GM12874 (cell line): ENCODE data around the gene APOM.

Source experiments
- TF ChIP-seq, protein P1 (sequence below): IDR thresholded peaks from 2 replicates; pipeline ENCODE4 v1.5.1; 2011; ENCODE audit warnings: low read depth, mild to moderate bottlenecking, control low read depth, low read length, moderate library complexity; ENCODE audit not compliant: insufficient read depth

Gene APOM

DNA sequence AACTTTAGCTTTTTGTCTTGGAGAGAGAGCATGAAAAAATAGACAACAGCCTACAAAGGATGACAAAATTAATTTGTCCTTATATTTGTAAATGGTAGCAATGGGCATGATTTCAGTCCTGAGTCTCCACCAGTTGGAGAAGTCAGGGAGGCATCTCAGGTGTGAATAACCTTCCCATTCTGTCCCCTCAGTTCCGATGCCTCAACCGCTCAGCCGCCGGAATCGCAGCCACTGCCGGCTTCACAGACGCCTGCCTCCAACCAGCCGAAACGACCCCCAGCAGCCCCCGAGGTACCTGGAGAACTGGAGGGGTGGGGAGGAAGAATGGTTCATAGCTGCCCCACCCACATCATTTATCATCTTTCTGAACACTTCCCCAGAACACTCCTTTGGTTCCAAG lies 31.6 kb upstream of the APOM start:
- TF ChIP-seq, protein P1, sequence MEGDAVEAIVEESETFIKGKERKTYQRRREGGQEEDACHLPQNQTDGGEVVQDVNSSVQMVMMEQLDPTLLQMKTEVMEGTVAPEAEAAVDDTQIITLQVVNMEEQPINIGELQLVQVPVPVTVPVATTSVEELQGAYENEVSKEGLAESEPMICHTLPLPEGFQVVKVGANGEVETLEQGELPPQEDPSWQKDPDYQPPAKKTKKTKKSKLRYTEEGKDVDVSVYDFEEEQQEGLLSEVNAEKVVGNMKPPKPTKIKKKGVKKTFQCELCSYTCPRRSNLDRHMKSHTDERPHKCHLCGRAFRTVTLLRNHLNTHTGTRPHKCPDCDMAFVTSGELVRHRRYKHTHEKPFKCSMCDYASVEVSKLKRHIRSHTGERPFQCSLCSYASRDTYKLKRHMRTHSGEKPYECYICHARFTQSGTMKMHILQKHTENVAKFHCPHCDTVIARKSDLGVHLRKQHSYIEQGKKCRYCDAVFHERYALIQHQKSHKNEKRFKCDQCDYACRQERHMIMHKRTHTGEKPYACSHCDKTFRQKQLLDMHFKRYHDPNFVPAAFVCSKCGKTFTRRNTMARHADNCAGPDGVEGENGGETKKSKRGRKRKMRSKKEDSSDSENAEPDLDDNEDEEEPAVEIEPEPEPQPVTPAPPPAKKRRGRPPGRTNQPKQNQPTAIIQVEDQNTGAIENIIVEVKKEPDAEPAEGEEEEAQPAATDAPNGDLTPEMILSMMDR = no peak

DNA sequence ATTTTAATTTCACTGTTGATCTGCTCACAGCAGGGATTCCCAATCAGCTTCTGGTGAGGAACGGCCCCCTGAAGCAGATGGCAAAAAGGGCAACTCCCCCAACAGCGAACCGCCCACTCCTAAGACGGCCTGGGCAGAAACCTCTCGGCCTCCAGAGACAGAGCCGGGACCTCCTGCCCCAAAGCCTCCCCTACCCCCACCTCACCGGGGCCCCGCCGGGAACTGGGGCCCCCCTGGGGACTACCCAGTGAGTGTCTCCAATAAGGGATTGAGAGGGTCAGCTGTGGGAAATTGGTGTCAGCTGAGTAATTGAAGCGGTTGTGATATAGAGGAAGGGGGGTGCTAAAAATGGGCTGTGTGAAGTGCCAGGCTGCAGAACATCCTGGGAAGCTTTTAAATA lies 28.7 kb upstream of the APOM start:
- TF ChIP-seq, protein P1 = no peak

DNA sequence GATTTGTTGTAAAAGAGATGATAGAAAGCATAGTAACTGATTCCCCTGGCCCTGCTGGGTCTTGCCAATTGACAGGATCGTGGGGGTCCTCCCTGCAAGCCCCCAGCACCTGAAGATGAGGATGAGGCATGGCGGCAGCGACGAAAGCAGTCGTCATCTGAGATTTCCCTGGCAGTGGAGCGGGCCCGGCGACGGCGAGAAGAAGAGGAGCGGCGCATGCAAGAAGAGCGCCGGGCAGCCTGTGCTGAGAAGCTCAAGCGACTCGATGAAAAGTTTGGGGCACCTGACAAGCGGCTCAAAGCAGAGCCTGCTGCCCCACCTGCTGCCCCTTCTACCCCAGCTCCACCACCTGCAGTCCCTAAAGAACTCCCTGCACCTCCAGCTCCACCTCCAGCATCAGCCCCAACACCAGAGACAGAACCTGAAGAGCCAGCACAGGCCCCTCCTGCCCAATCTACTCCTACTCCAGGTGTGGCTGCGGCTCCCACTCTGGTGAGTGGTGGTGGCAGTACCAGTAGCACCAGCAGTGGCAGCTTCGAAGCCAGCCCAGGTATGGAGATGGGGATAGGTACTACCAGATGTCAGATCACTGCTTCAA lies 27.9 kb upstream of the APOM start:
- TF ChIP-seq, protein P1 = no peak

DNA sequence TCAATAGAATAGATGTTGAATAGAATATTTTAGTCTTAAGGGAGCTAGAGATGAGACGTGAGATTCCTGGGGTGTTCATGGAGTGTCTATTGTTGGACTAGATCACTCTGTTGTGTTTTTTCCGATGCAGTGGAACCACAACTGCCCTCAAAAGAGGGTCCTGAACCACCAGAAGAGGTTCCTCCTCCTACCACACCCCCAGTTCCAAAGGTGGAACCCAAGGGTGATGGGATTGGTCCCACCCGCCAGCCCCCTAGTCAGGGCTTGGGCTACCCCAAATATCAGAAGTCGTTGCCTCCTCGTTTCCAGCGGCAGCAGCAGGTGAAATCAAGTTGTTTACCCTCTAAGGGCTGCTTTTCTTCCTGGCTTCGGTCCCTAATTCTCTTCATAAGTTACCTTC lies 26.7 kb upstream of the APOM start:
- TF ChIP-seq, protein P1 = no peak

DNA sequence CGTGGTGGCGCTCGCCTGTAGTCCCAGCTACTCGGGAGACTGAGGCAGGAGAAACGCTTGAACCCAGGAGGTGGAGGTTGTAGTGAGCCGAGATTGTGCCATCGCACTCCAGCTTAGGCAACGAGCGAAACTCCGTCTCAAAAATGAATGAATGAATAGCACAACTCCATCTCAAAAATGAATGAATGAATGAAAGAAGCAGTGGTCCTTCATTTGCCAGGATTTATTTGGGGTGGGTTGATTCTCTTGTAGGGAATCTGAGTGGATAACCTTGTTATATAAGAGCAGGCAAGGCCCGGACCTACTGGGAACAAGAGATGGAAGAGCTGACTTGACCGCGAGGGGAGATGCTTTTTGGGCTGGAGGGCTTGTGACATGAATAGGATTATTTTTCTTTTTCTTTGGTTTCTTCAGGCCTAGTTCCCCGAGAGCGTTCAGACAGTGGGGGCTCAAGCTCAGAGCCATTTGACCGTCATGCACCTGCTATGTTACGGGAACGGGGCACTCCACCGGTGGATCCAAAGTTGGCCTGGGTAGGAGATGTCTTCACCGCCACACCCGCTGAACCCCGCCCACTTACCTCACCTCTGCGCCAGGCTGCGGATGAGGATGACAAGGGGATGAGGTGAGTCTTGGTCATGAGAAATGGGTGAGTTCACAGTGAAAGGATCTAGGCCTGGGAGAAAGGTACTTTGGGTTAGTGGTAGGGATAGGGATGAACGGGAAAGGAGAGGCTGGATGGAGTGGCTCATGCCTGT lies 25.3 kb upstream of the APOM start:
- TF ChIP-seq, protein P1 = no peak

DNA sequence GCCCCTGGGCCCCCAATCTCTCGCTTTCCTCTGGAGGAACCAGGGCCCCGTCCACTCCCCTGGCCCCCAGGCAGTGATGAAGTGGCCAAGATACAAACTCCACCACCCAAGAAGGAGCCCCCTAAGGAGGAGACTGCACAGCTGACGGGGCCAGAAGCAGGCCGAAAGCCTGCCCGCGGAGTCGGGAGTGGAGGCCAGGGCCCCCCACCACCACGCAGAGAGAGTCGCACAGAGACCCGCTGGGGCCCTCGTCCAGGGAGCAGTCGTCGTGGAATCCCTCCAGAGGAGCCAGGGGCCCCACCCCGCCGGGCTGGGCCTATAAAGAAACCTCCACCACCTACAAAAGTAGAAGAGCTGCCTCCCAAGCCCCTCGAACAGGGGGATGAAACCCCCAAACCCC lies 24.5 kb upstream of the APOM start:
- TF ChIP-seq, protein P1 = no peak

DNA sequence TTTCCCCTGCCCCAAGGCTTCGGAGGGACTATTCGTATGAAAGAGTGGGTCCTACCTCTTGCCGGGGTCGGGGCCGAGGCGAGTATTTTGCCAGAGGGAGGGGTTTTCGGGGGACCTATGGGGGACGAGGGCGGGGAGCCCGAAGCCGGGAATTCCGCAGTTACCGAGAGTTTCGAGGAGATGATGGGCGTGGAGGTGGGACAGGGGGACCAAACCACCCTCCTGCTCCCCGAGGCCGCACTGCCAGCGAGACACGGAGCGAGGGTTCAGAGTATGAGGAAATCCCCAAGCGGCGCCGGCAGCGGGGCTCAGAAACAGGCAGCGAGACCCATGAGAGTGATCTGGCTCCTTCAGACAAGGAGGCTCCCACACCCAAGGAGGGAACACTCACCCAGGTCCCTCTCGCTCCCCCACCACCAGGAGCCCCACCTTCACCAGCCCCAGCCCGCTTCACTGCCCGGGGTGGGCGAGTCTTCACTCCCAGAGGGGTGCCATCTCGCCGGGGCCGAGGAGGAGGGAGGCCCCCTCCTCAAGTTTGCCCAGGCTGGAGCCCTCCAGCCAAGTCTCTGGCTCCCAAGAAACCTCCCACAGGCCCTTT lies 23.9 kb upstream of the APOM start:
- TF ChIP-seq, protein P1 = no peak
